GM12864 (cell line): ENCODE measurements around the gene PFDN5.
A peak's percentile ranks its signal among the peaks of the same experiment; 100 is the strongest.

Source experiments
- DNase-seq: peaks from one replicate; pipeline ENCODE4 v3.0.0-alpha.2; 2011; ENCODE audit warnings: low read depth
- H3K4me3 ChIP-seq: 2 replicates; pipeline ENCODE4 v1.5.1; 2011; ENCODE audit warnings: mild to moderate bottlenecking, low read depth, low read length, control low read depth
- TF ChIP-seq, protein P1 (sequence below): IDR thresholded peaks from 2 replicates; pipeline ENCODE4 v1.5.1; 2011; ENCODE audit warnings: low read depth, mild to moderate bottlenecking, moderate library complexity, low read length, control low read depth, inconsistent platforms; ENCODE audit errors: missing control alignments

PFDN5 gene

DNA sequence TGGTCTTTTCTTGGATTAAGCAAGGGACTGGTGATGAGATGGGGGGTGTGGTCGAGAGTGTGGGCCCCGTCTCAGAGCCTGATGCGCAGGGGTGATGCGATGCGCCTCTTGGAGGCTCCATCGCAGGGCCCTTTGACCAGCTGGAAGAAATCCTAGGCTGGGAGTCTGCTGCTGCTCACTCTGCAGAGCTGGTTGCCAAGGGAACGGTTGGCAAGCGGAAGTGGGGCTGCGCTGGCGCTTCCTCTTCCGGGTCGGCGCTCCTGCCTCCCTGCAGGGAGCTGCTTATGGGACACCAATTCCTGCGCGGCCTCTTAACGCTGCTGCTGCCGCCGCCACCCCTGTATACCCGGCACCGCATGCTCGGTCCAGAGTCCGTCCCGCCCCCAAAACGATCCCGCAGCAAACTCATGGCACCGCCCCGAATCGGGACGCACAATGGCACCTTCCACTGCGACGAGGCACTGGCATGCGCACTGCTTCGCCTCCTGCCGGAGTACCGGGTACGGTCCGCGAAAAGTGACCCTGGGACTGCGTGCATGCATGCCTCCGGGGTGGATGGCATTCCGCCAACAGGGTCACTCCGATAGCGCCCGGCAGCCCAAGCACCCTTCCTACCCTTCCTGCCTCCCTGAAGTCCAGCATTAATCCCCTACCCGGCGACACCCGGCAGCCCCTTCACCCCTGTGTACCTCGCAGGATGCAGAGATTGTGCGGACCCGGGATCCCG lies 4.3 kb downstream of the PFDN5 start, which contains the start of gene MYG1:
Gene MYG1 (plus strand): TSS at position 242 of the 727 bp plus-strand sequence. CDS start 43 bp downstream, at position 285.
- TF ChIP-seq, protein P1, sequence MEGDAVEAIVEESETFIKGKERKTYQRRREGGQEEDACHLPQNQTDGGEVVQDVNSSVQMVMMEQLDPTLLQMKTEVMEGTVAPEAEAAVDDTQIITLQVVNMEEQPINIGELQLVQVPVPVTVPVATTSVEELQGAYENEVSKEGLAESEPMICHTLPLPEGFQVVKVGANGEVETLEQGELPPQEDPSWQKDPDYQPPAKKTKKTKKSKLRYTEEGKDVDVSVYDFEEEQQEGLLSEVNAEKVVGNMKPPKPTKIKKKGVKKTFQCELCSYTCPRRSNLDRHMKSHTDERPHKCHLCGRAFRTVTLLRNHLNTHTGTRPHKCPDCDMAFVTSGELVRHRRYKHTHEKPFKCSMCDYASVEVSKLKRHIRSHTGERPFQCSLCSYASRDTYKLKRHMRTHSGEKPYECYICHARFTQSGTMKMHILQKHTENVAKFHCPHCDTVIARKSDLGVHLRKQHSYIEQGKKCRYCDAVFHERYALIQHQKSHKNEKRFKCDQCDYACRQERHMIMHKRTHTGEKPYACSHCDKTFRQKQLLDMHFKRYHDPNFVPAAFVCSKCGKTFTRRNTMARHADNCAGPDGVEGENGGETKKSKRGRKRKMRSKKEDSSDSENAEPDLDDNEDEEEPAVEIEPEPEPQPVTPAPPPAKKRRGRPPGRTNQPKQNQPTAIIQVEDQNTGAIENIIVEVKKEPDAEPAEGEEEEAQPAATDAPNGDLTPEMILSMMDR: peak; percentile 13

DNA sequence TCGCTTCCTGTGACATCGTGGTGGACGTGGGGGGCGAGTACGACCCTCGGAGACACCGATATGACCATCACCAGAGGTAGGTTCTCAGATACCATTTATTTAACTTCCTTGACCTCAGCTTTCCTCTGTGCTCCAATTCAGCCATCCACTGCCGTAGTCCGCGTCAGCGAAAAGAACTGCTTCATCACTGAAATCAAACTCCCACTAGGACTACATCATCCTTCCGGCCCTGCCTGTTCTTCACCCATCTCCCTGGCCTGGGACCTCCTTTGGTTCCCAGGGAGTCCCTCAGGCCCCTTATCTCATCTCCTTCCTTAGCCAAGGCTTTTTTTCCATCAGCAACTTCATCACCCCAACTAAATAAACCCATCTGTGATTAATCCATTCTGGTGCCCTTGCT lies 4.8 kb downstream of the PFDN5 start:
- TF ChIP-seq, protein P1: no peak
- H3K4me3 ChIP-seq: peak overlapping the region; percentile 78
- no peak for DNase-seq

More for the DNA sequence above, 4.3 kb downstream of the PFDN5 start, which contains the start of gene MYG1:
- peak; percentile 72 for DNase-seq
- peak within 1 kb of the TSS; percentile 78 for H3K4me3 ChIP-seq

DNA sequence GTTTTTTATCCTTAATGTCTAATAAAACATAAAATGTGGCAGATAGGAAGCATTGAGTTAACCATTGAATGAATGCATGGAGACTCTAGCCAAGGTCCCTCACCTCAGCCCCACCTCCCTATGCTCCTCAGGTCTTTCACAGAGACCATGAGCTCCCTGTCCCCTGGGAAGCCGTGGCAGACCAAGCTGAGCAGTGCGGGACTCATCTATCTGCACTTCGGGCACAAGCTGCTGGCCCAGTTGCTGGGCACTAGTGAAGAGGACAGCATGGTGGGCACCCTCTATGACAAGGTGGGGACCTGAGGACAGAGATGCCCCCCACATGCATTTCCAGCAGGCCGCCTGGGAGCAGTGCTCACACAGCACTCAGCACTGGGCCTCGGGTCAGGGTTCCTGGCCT lies 7.6 kb downstream of the PFDN5 start:
- no peak for DNase-seq
- TF ChIP-seq, protein P1: no peak
- H3K4me3 ChIP-seq: no peak overlapping the region

DNA sequence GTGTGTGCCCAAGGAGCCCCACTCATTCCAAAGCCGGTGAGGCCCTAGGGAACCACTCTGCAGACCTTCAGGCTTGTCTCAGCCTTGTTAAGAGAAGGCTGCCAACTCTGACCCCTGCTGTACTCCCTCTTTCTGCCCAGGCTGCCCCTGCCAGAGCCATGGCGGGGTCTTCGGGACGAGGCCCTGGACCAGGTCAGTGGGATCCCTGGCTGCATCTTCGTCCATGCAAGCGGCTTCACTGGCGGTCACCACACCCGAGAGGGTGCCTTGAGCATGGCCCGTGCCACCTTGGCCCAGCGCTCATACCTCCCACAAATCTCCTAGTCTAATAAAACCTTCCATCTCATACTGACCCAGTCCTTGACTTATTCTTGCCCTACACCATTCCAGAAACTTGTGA lies 11.5 kb downstream of the PFDN5 start:
- H3K4me3 ChIP-seq: no peak overlapping the region
- TF ChIP-seq, protein P1: no peak
- DNase-seq: no peak

DNA sequence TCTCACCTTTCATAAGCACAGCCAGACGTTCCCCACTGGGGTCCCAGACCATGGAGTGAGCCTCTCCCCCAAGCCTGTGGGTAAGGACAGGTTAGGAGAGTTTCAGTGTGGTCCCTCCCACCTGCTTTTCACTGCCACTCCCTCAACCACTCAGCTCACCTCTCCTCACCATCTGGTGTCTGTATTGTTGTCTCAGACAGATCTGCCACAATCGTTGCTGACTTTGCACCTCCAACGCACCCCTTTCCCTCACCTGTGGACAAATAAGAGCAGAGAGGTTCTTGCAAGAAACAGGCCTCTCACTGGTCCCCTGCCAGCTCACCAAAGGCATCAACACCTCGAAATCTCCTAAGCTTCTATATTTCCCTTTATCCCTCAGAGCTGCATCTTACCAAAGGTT lies 12.9 kb downstream of the PFDN5 start:
- H3K4me3 ChIP-seq: no peak overlapping the region
- no peak for DNase-seq
- TF ChIP-seq, protein P1: no peak

DNA sequence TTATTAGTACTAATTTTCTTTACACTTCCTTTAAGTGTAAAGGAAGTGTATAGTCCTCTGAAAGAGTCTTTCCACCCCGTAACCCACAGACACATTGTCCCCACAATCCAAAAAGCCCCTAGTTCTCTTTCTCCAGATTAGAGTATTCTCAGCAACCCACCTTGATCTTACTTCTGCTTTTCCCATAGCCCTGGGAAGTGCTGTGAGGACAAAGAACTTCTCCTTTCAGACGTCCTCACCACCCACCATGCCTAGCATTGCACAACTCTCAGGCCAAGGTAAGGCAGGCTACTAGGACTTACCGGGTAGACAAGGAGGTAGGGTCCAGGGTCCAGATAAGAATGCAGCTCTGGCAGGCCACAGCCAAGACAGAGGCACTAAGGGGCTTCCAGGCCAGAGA lies 18.7 kb downstream of the PFDN5 start:
- no peak overlapping the region for H3K4me3 ChIP-seq
- DNase-seq: no peak
- TF ChIP-seq, protein P1: no peak
